ENCODE results near the gene CAMK1G.

The CAMK1G gene

GRCh38 chr1:209586221-209586740, 2.8 kb downstream of the CAMK1G start:
- DNase-seq (ENCODE audit: low read depth): no peak
- TF ChIP-seq CTCF (IDR thresholded peaks at IDR 0.05; ENCODE audit: control insufficient read depth, extremely low read depth, insufficient read depth): no peak
- H3K4me3 ChIP-seq (ENCODE audit: low read depth, low read length): no peak overlapping the region

GRCh38 chr1:209587789-209588188, 4.3 kb downstream of the CAMK1G start:
- DNase-seq (ENCODE audit: low read depth): no peak
- TF ChIP-seq CTCF (IDR thresholded peaks at IDR 0.05; ENCODE audit: control insufficient read depth, extremely low read depth, insufficient read depth): no peak

GRCh38 chr1:209589440-209589839, 5.9 kb downstream of the CAMK1G start:
- H3K4me3 ChIP-seq (ENCODE audit: low read depth, low read length): no peak overlapping the region
- no peak for DNase-seq (ENCODE audit: low read depth)
- no peak for TF ChIP-seq CTCF (IDR thresholded peaks at IDR 0.05; ENCODE audit: control insufficient read depth, extremely low read depth, insufficient read depth)

More at GRCh38 chr1:209587789-209588188, 4.3 kb downstream of the CAMK1G start:
- no peak overlapping the region for H3K4me3 ChIP-seq (ENCODE audit: low read depth, low read length)

- no peak for TF ChIP-seq CTCF (IDR thresholded peaks at IDR 0.05; ENCODE audit: control insufficient read depth, extremely low read depth, insufficient read depth)
- DNase-seq (ENCODE audit: low read depth): no peak
- no peak overlapping the region for H3K4me3 ChIP-seq (ENCODE audit: low read depth, low read length)
These were observed 6.3 kb downstream of the CAMK1G start for GRCh38 chr1:209589863-209590262.

- TF ChIP-seq CTCF (IDR thresholded peaks at IDR 0.05; ENCODE audit: control insufficient read depth, extremely low read depth, insufficient read depth): no peak
- no peak for DNase-seq (ENCODE audit: low read depth)
- H3K4me3 ChIP-seq (ENCODE audit: low read depth, low read length): no peak overlapping the region
These were observed 6.9 kb downstream of the CAMK1G start for GRCh38 chr1:209590405-209590804.

GRCh38 chr1:209593747-209594146, 10.2 kb downstream of the CAMK1G start:
- no peak for TF ChIP-seq CTCF (IDR thresholded peaks at IDR 0.05; ENCODE audit: control insufficient read depth, extremely low read depth, insufficient read depth)
- no peak for DNase-seq (ENCODE audit: low read depth)
- no peak overlapping the region for H3K4me3 ChIP-seq (ENCODE audit: low read depth, low read length)

- TF ChIP-seq CTCF (IDR thresholded peaks at IDR 0.05; ENCODE audit: control insufficient read depth, extremely low read depth, insufficient read depth): no peak
- no peak overlapping the region for H3K4me3 ChIP-seq (ENCODE audit: low read depth, low read length)
- no peak for DNase-seq (ENCODE audit: low read depth)
These were observed 10.9 kb downstream of the CAMK1G start for GRCh38 chr1:209594440-209594839.
